SK-N-SH (cell line): ENCODE results near the gene POU3F1. TPM values are rescaled to one million over a fixed set of nuclear protein-coding genes. Genes with fewer than 3 reads are reported as not detected.

Experiments used
- CTCF ChIA-PET: fragments of 300-600, 350-600 bp; formaldehyde crosslinking; extraction: SDS; loops from one replicate; lab custom pipeline; 2021; lab: Yijun Ruan, JAX
- POLR2A ChIA-PET: fragments of 350-600 bp; sonication (Branson Sonifier 250); formaldehyde crosslinking; extraction: SDS; loops from one replicate; lab custom pipeline; 2020; ENCODE audit warnings: antibody characterized with exemption, inconsistent platforms; lab: Yijun Ruan, JAX
- DNase-seq: peaks from one replicate; pipeline ENCODE4 v3.0.0; 2012
- H2AFZ ChIP-seq: fragments of 200-600 bp; sonication (generic); 2 replicates; pipeline ENCODE4 v1.8.1; 2016; ENCODE audit warnings: antibody characterized with exemption, mild to moderate bottlenecking, low read depth
- H3F3A ChIP-seq: fragments of 200-600 bp; sonication (generic); replicated peaks from 2 replicates; pipeline ENCODE3; 2016; ENCODE audit warnings: antibody characterized with exemption, mild to moderate bottlenecking; ENCODE audit not compliant: insufficient read depth
- H3K27ac ChIP-seq, 2 experiments: fragments of 200-500 bp in 1 of 2; fragments of 200-600 bp in 1 of 2; sonication (Bioruptor generic) in 1 of 2; sonication (generic), shearing (Covaris generic) in 1 of 2; 2 replicates each; pipeline versions ENCODE4 v1.5.1 to v1.6.1; 2014 to 2016; ENCODE audit warnings: low read depth in 2 of 2, inconsistent platforms in 1 of 2, low read length in 1 of 2, mild to moderate bottlenecking in 1 of 2, mixed read lengths in 1 of 2
- H3K27me3 ChIP-seq: fragments of 200-600 bp; sonication (generic), shearing (Covaris generic); 2 replicates; pipeline ENCODE4 v1.6.1; 2016; ENCODE audit warnings: mixed run types; ENCODE audit not compliant: insufficient read depth
- H3K36me3 ChIP-seq, 2 experiments: fragments of 200-500 bp in 1 of 2; fragments of 200-600 bp in 1 of 2; sonication (Bioruptor generic) in 1 of 2; sonication (generic) in 1 of 2; replicated peaks in 1 of 2; 2 replicates each; pipeline versions ENCODE3 to v1.5.1; 2014 to 2016; ENCODE audit warnings: low read length in 1 of 2, mild to moderate bottlenecking in 1 of 2; ENCODE audit not compliant: insufficient read depth in 2 of 2, control insufficient read depth in 1 of 2
- H3K4me1 ChIP-seq, 2 experiments: fragments of 200-500 bp in 1 of 2; fragments of 200-600 bp in 1 of 2; sonication (Bioruptor generic) in 1 of 2; sonication (generic), shearing (Covaris generic) in 1 of 2; 2 replicates each; pipeline versions ENCODE4 v1.5.1 to v1.6.1; 2014 to 2016; ENCODE audit warnings: low read depth in 1 of 2, low read length in 1 of 2, mixed run types in 1 of 2; ENCODE audit not compliant: insufficient read depth in 2 of 2, control insufficient read depth in 1 of 2
- H3K4me2 ChIP-seq: fragments of 200-600 bp; sonication (generic), shearing (Covaris generic); 2 replicates; pipeline ENCODE4 v1.6.1; 2017; ENCODE audit warnings: mixed run types
- H3K4me3 ChIP-seq, 2 experiments: fragments of 200-500 bp in 1 of 2; fragments of 200-600 bp in 1 of 2; sonication (Bioruptor generic) in 1 of 2; sonication (generic), shearing (Covaris generic) in 1 of 2; 2 replicates each; pipeline versions ENCODE4 v1.5.1 to v1.8.1; 2014 to 2016; ENCODE audit warnings: low read depth in 2 of 2, inconsistent platforms in 1 of 2, low read length in 1 of 2, mild to moderate bottlenecking in 1 of 2, mixed read lengths in 1 of 2, moderate library complexity in 1 of 2
- H3K79me2 ChIP-seq: fragments of 200-600 bp; sonication (generic); 2 replicates; pipeline ENCODE4 v1.8.1; 2017; ENCODE audit warnings: mild to moderate bottlenecking; ENCODE audit not compliant: insufficient read depth
- H3K9ac ChIP-seq: fragments of 200-600 bp; sonication (generic); 2 replicates; pipeline ENCODE4 v1.6.1; 2017; ENCODE audit warnings: mixed run types
- H3K9me2 ChIP-seq: fragments of 200-600 bp; sonication (generic); 2 replicates; pipeline ENCODE4 v1.6.1; 2017; ENCODE audit warnings: mixed run types
- H3K9me3 ChIP-seq: fragments of 200-600 bp; sonication (generic); 2 replicates; pipeline ENCODE4 v1.6.1; 2017; ENCODE audit warnings: mixed run types, mild to moderate bottlenecking, moderate library complexity
- H4K20me1 ChIP-seq: fragments of 200-600 bp; sonication (generic); 2 replicates; pipeline ENCODE4 v1.6.1; 2017; ENCODE audit warnings: mild to moderate bottlenecking, mixed run types; ENCODE audit not compliant: insufficient read depth
- FOSL2 ChIP-seq: IDR thresholded peaks from 2 replicates; pipeline ENCODE4 v1.4.0; 2012; ENCODE audit warnings: low read depth, mild to moderate bottlenecking, moderate library complexity, borderline replicate concordance
- IRF3 ChIP-seq: fragments of 150-350 bp; IDR thresholded peaks from 2 replicates; pipeline ENCODE4 v1.6.1; 2016; ENCODE audit warnings: mild to moderate bottlenecking, low read depth, low read length
- MEF2A ChIP-seq: IDR thresholded peaks from 2 replicates; pipeline ENCODE4 v1.4.0; 2012; ENCODE audit warnings: low read depth, borderline replicate concordance
- NRF1 ChIP-seq: IDR thresholded peaks from 2 replicates; pipeline ENCODE4 v1.6.1; 2012; ENCODE audit warnings: low read depth, mild to moderate bottlenecking, low read length
- SIN3A ChIP-seq: IDR thresholded peaks from 2 replicates; pipeline ENCODE4 v1.6.1; 2012; ENCODE audit warnings: low read depth, mild to moderate bottlenecking, low read length, moderate library complexity, borderline replicate concordance
- TEAD4 ChIP-seq: IDR thresholded peaks from 2 replicates; pipeline ENCODE4 v1.4.0; 2012; ENCODE audit warnings: mild to moderate bottlenecking, borderline replicate concordance; ENCODE audit not compliant: insufficient read depth
- WGBS: methylation state at CpG from one replicate; pipeline ENCODE4 v1.1.6; 2017; ENCODE audit warnings: low lambda C conversion rate; 5-methylcytosine and 5-hydroxymethylcytosine counted together
- polyA plus RNA-seq, 3 experiments: library from polyadenylated mRNA; depleted of rRNA; stranded (reverse); fragments of >200 nt; gene quantifications; 2 replicates each; pipeline ENCODE4 v1.2.3, GENCODE V29; 2012
- TF ChIP-seq, protein P1 (sequence below): IDR thresholded peaks from 2 replicates; pipeline ENCODE4 v1.6.1; 2012; ENCODE audit warnings: mild to moderate bottlenecking, low read depth, low read length, moderate library complexity

The POU3F1 gene
- polyA plus RNA-seq, 1 of the 3 experiments (the other 2 are of a cell fraction): not detected

GRCh38 chr1:38000529-38001455 is 45.8 kb downstream of the POU3F1 start (continued):
- TF ChIP-seq, protein P1, sequence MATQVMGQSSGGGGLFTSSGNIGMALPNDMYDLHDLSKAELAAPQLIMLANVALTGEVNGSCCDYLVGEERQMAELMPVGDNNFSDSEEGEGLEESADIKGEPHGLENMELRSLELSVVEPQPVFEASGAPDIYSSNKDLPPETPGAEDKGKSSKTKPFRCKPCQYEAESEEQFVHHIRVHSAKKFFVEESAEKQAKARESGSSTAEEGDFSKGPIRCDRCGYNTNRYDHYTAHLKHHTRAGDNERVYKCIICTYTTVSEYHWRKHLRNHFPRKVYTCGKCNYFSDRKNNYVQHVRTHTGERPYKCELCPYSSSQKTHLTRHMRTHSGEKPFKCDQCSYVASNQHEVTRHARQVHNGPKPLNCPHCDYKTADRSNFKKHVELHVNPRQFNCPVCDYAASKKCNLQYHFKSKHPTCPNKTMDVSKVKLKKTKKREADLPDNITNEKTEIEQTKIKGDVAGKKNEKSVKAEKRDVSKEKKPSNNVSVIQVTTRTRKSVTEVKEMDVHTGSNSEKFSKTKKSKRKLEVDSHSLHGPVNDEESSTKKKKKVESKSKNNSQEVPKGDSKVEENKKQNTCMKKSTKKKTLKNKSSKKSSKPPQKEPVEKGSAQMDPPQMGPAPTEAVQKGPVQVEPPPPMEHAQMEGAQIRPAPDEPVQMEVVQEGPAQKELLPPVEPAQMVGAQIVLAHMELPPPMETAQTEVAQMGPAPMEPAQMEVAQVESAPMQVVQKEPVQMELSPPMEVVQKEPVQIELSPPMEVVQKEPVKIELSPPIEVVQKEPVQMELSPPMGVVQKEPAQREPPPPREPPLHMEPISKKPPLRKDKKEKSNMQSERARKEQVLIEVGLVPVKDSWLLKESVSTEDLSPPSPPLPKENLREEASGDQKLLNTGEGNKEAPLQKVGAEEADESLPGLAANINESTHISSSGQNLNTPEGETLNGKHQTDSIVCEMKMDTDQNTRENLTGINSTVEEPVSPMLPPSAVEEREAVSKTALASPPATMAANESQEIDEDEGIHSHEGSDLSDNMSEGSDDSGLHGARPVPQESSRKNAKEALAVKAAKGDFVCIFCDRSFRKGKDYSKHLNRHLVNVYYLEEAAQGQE: 0 out of 2 replicates have a peak, but pooled peaks have one; percentile 23
- peak; percentile 48; the same call in 1 of the 2 replicates for TF ChIP-seq FOSL2
- TF ChIP-seq NRF1: no peak
- TF ChIP-seq TEAD4: 0 out of 2 replicates have a peak, but pooled peaks have one; percentile 16
- TF ChIP-seq MEF2A: no peak
- no peak for TF ChIP-seq IRF3

GRCh38 chr1:38000233-38000528 is 46.4 kb downstream of the POU3F1 start:
- TF ChIP-seq SIN3A: no peak
- H3K4me3 ChIP-seq: no peak overlapping the region; a peak in 1 of 4 replicates
- H3K4me2 ChIP-seq: peak overlapping the region; percentile 70
- ChIA-PET CTCF (interaction anchor here (0.6 to 5.2 kb wide), 4 partner anchors 10 to 835 kb away, joined by 3 to 37 read pairs (median 3); partner anchors contain the start of gene SF3A3), POLR2A (interaction anchor here (1.1 to 1.4 kb wide), 3 partner anchors 10 to 13 kb away, joined by 3 to 5 read pairs (median 5); partner anchors contain the start of gene SF3A3)
- H3K4me1 ChIP-seq: peaks cover 48 to 49% of the 10 kb centered on the region in 2 experiments
- no peaks in the 10 kb centered on the region for H3K27me3 ChIP-seq
- no peaks in the 10 kb centered on the region for H4K20me1 ChIP-seq
- H3K79me2 ChIP-seq: peaks cover 59% of the 10 kb centered on the region
- peaks cover 0 to 18% of the 10 kb centered on the region in 2 experiments for H3K36me3 ChIP-seq
- H3K9me2 ChIP-seq: no peaks in the 10 kb centered on the region
- DNase-seq: no peak
- H3F3A ChIP-seq: peaks cover 27% of the 10 kb centered on the region
- no peaks in the 10 kb centered on the region for H3K9me3 ChIP-seq
- peak overlapping the region; percentile 19; the same call in 1 of the 2 replicates for H2AFZ ChIP-seq
- H3K9ac ChIP-seq: peak overlapping the region; percentile 62
- H3K27ac ChIP-seq: peak overlapping the region; percentile 88 to 92
- WGBS: 58% methylated on average over 2 of the region's 2 CpGs
